Osteoblast (primary cell): Measurements from ENCODE around the gene F2R. TPM values are rescaled to one million over a fixed set of nuclear protein-coding genes. Genes with fewer than 3 reads are reported as not detected.

Experiments
- DNase-seq: peaks from one replicate; pipeline ENCODE4 v3.0.0; 2011; ENCODE audit warnings: low spot score, mixed read lengths; ENCODE audit not compliant: insufficient read length; ENCODE audit errors: missing footprints
- H2AFZ ChIP-seq: 2 replicates; pipeline ENCODE4 v1.6.0; 2011; ENCODE audit warnings: mild to moderate bottlenecking, low read length
- H3K27ac ChIP-seq: 2 replicates; pipeline ENCODE4 v1.5.1; 2011; ENCODE audit warnings: mild to moderate bottlenecking, low read depth, low read length, moderate library complexity
- H3K27me3 ChIP-seq: 2 replicates; pipeline ENCODE4 v1.6.0; 2012; ENCODE audit warnings: mild to moderate bottlenecking, control low read depth, inconsistent platforms, low read length, moderate library complexity; ENCODE audit not compliant: insufficient read depth
- H3K36me3 ChIP-seq: 2 replicates; pipeline ENCODE4 v1.5.1; 2011; ENCODE audit warnings: mild to moderate bottlenecking, low read length, control low read depth, moderate library complexity; ENCODE audit not compliant: insufficient read depth
- H3K4me1 ChIP-seq: 2 replicates; pipeline ENCODE4 v1.5.1; 2011; ENCODE audit warnings: mild to moderate bottlenecking, low read length, control low read depth, moderate library complexity; ENCODE audit not compliant: insufficient read depth
- H3K4me2 ChIP-seq: 2 replicates; pipeline ENCODE4 v1.6.0; 2011; ENCODE audit warnings: mild to moderate bottlenecking, low read length; ENCODE audit not compliant: insufficient read depth
- H3K4me3 ChIP-seq: fragments of 200-600 bp; sonication (generic); 3 replicates; pipeline ENCODE4 v1.5.1; 2012; ENCODE audit warnings: mild to moderate bottlenecking, low read length, inconsistent platforms; ENCODE audit not compliant: insufficient read depth
- H3K79me2 ChIP-seq: 2 replicates; pipeline ENCODE4 v1.6.0; 2012; ENCODE audit warnings: mild to moderate bottlenecking, low read length, control low read depth, inconsistent platforms; ENCODE audit not compliant: insufficient read depth
- H3K9me3 ChIP-seq: 2 replicates; pipeline ENCODE4 v1.5.1; 2011; ENCODE audit warnings: low read depth, low read length, control low read depth
- H4K20me1 ChIP-seq: 2 replicates; pipeline ENCODE4 v1.6.0; 2012; ENCODE audit warnings: mild to moderate bottlenecking, low read length, control low read depth; ENCODE audit not compliant: insufficient read depth
- CTCF ChIP-seq: IDR thresholded peaks from 2 replicates; pipeline ENCODE4 v1.5.1; 2011; ENCODE audit warnings: mild to moderate bottlenecking, low read depth, low read length, moderate library complexity; ENCODE audit errors: extremely low read depth
- total RNA-seq: library from RNA; depleted of rRNA; stranded (reverse); fragments of >200 nt; gene quantifications from 2 replicates; pipeline ENCODE4 v1.2.3, GENCODE V29; 2012

F2R gene
- total RNA-seq, 1 donor = 38.7 TPM

- peaks cover 3% of the 10 kb centered on the region for H4K20me1 ChIP-seq
- DNase-seq = peak; percentile 65
These were observed 1.5 kb downstream of the F2R start for GRCh38 chr5:76717222-76718083.

GRCh38 chr5:76718381-76718832 is 2.5 kb downstream of the F2R start:
- H3K4me3 ChIP-seq = no peak overlapping the region
- H3K27ac ChIP-seq = peak overlapping the region; percentile 46
- peaks cover 71% of the 10 kb centered on the region for H3K79me2 ChIP-seq

More at GRCh38 chr5:76717222-76718083, 1.5 kb downstream of the F2R start:
- Histone ChIP-seq H3K4me2 (peak overlapping the region; percentile 97), H3K4me3 (peak overlapping the region; percentile 95), H2AFZ (no peak overlapping the region), H3K27me3 (peaks cover 9% of the 10 kb centered on the region), H3K9me3 (no peaks in the 10 kb centered on the region), H3K36me3 (no peaks in the 10 kb centered on the region), H3K79me2 (peaks cover 62% of the 10 kb centered on the region), H3K27ac (peak overlapping the region; percentile 83), H3K4me1 (peaks cover 5% of the 10 kb centered on the region)
- no peak for TF ChIP-seq CTCF

GRCh38 chr5:76718880-76719279 is 3.0 kb downstream of the F2R start:
- Histone ChIP-seq H2AFZ (no peak overlapping the region), H3K4me3 (no peak overlapping the region), H4K20me1 (peaks cover 3% of the 10 kb centered on the region), H3K36me3 (no peaks in the 10 kb centered on the region), H3K4me1 (peaks cover 5% of the 10 kb centered on the region), H3K9me3 (no peaks in the 10 kb centered on the region), H3K27me3 (peaks cover 9% of the 10 kb centered on the region), H3K27ac (peak overlapping the region; percentile 46), H3K79me2 (peaks cover 76% of the 10 kb centered on the region), H3K4me2 (no peak overlapping the region)
- DNase-seq = no peak
- no peak for TF ChIP-seq CTCF

More at GRCh38 chr5:76718381-76718832, 2.5 kb downstream of the F2R start:
- TF ChIP-seq CTCF = no peak
- DNase-seq = peak; percentile 82
- Histone ChIP-seq H3K27me3 (peaks cover 9% of the 10 kb centered on the region), H3K4me2 (peak overlapping the region; percentile 97), H3K36me3 (no peaks in the 10 kb centered on the region), H4K20me1 (peaks cover 3% of the 10 kb centered on the region), H3K4me1 (peaks cover 5% of the 10 kb centered on the region), H3K9me3 (no peaks in the 10 kb centered on the region), H2AFZ (no peak overlapping the region)

DNA sequence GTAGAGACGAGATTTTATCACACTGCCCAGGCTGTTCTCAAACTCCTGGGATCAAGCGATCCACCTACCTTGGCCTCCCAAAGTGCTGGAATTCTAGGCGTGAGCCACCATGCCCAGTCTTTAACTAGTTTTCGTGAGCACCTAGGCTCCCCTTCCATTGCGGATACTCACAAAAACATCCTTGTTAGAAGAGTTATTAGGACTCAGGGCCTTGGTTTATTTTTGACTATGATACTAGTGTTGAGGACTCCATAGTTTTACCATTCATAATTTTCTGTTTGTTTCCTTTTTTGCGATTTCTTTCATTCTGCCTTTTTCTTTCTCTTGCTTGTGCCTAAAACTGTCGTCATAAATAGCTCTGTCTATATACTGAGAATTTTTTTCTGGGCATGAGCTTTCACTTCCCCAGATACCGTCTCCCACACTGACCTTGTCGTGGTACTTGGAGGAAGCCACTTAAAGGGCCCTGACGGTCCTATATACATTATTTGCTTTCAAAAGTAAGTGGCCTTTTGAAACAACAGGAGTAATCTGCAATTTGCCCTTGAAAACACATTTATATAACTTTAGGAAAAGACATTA is 5.2 kb downstream of the F2R start:
- Histone ChIP-seq H3K4me3 (no peak overlapping the region), H3K36me3 (no peaks in the 10 kb centered on the region), H3K4me1 (peaks cover 17% of the 10 kb centered on the region), H4K20me1 (peaks cover 3% of the 10 kb centered on the region), H2AFZ (no peak overlapping the region), H3K27me3 (no peaks in the 10 kb centered on the region), H3K79me2 (peaks cover 94% of the 10 kb centered on the region), H3K27ac (no peak overlapping the region), H3K4me2 (no peak overlapping the region), H3K9me3 (no peaks in the 10 kb centered on the region)
- peak; percentile 18 for DNase-seq
- TF ChIP-seq CTCF = no peak
